GM18951 (cell line): ENCODE measurements around the gene GBE1.
"Not testable (repeated sequence)": the region's sequence is repeated elsewhere in the genome, so short reads cannot be mapped to it uniquely, and the experiment has no call there.

ENCODE experiments used
- POLR2A ChIP-seq: IDR thresholded peaks from 4 replicates; pipeline ENCODE4 v1.6.1; 2011; ENCODE audit warnings: mild to moderate bottlenecking; ENCODE audit not compliant: insufficient read length, insufficient read depth; ENCODE audit errors: extremely low read depth
- in situ Hi-C: fragments of 300-500 bp; cut with MboI; formaldehyde crosslinking; loops from one replicate; pipeline ENCODE4 v1.12.0; 2022; ENCODE audit warnings: low sequenced_read_pairs, mixed read lengths, inconsistent platforms; ENCODE audit not compliant: unreplicated experiment

Gene GBE1

DNA sequence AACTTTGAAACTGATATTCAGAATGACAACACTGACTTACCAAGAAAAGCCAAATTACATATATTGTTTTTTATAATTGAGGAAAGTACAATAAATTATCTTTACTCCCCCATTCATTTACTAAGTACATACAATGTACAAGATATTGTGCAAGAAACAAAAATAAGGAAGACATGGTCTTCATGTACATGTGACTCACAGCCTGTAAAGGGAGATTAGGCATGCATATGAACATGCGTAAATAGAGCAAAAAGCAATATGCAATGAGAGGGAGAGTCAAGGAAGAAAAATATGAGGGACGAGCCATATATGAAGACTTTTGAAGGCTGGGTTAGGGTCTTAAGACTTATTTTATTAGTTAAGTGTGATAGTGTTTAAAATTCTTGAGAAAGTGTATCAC, 258.4 kb downstream of the GBE1 start:
- in situ Hi-C loops = no loop called here
- no peak for TF ChIP-seq POLR2A

DNA sequence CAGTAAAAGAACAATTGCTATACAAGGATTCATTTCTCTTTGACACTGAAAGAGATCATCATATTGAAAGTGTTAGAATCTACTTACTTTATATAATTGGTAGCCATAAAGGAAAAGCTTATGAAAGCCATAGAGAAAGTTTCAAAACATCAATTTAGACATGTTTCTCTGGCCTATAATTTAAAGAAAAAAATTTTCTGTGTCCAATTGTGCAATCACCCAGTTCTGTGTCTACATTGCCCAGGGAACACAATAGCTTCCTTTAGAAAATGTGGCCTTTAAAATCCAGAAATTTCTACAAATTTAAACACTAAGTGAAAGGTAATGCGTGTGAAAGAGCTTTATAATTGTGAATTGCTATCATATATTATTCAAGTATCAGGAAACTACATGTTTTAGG, 259.2 kb downstream of the GBE1 start:
- TF ChIP-seq POLR2A = no peak
- in situ Hi-C loops = no loop called here

DNA sequence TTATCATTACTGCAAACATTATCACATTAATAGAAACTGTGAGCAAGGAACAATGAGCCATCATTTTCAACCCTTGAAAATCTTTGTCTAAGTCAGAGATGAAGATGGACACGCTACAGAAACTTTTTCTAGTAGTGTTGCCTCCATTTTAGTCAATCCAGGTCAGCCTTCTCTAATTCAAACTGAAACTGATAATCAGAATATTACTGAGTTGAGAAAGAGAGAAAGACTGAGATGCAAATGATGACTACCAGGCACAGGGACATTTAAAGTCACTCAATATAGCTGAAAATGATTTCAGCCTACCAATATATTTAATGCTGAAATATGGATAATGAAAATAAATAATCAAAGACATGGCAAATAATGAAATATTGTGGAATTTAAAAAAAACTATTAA, 261.4 kb downstream of the GBE1 start:
- in situ Hi-C loops = no loop called here
- TF ChIP-seq POLR2A = no peak

DNA sequence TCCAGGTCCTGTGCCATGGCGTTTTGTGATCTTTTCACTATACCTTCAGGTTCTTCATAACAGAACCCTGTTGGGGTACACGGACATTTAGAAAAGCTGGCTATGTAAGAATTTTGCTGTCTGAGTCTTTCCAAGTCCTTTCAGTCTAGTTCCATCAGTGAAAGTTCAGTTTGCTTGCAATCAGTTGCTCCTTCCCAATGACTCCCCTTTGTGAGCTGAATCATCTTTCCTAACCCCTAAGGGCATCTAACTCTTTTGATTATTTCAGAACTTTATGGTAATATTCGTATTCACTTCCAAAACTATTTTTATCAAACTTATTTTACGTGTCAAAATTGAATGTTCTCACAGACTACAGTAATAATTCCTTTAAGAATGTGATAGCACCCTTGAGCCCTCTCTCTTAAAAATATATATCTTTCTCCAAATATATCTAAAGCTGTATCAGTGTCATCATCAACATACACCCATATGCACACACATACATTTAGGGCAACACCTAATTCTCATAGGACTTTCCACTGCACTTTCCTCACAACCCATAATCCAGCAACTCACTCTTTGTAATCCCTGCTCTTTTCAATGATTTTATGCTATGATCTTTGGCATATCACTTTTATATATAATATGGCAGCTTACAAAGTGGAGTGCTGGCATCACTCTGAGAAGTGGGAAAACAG, 263.7 kb downstream of the GBE1 start:
- in situ Hi-C loops = no loop called here
- TF ChIP-seq POLR2A = no peak

DNA sequence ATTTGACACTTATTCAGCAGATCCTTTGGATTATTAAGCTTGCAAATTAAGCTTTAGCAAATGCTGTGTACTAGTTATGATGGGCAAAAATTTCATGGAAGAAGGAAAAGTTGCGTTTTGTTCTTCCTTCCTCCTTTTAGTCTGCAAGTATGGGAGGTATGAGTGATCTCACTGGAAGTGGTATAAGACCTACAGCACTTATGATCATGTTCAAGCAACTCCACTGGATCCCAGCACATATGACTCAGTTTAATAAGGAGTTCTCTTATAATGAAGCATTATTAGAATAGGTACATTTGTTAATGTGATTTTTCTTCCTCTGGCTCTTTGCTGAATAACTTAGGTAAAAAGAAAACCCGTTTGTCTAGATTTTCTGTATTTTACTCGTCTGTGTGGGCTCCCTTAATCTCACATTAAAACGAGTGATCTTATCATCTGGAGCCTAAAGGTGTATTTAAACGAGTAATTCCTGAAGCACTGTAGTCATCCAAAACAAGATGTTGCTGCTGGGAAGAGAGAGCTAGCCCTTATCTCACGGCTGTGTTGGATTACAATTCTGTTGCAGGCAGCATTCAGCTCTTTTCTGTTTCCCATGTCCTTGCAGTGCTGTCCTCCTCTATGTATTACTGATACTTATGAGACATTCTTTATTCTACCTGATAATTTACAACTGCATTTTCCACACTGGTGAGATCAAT, 264.9 kb downstream of the GBE1 start:
- in situ Hi-C loops = no loop called here
- TF ChIP-seq POLR2A = no peak

DNA sequence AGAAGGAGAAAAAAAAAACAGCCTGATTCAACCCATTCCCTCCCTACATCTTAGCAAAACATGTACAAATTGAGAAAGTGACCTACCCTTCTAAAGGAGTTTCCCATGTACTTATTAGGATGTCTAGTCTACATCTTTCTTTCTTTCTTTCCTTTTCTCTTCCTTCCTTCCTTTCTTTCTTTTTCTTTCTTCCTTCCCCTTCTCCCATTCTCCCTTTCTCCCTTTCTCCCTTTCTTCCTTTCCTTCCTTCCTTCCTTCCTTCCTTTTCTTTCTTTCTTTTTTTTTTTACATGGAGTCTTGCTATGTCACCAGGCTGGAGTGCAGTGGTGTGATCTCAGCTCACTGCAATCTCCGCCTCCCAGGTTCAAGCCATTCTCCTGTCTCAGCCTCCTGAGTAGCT, 269.0 kb downstream of the GBE1 start:
- in situ Hi-C loops = not testable (repeated sequence)

DNA sequence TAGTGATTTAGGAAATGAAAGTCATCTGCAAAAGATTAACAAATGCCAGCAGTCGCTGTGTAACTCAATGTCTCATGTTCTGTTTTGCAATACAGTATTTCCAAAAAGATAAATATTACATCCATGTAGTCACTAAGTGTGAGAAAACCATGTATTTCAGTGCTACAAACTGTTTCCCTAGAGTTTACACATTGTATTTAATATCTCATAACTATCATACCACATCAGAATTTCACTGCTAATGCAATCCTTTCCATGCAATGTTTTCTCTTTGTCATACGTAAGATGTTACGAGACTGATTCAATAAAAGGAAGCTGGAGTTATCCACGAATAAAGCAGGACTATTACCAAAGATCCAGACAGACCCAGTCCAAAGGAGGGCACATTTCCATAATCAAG, 269.4 kb downstream of the GBE1 start:
- in situ Hi-C loops = no loop called here
- TF ChIP-seq POLR2A = no peak

DNA sequence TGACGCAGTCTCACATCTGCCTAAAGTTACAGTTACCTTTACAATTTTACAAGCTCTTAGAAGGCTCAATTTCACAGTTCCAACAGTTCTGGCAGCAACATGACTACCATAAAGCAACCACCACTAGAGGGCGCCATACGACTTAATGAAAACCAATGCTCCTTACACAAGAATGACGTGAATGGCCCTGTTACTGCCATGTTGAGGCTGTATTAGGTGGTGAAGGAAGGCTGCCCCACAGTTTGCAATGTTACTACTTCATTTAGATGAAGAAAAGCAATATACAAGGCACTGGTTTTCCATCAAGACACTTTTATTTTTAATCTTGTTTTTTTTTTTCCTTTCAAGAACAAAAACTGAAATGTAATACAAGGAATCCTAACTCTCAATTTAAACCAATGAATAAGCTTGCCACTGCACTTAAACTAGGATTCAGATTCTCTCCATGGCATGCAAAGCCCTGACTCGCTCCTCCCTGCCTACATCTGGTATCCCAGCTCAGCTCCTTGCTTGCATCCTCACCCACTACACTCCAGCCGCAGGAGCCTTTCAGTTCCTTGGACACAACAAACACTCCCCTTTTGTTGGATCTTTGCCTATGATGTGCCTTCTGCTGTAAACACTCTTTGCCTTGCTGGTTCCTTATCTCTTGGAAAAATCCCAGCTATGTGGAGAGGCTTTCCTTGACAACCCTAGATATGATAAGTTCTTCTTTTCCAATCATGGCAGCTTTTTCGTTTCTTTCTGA, 270.7 kb downstream of the GBE1 start:
- in situ Hi-C loops = no loop called here
- TF ChIP-seq POLR2A = no peak

DNA sequence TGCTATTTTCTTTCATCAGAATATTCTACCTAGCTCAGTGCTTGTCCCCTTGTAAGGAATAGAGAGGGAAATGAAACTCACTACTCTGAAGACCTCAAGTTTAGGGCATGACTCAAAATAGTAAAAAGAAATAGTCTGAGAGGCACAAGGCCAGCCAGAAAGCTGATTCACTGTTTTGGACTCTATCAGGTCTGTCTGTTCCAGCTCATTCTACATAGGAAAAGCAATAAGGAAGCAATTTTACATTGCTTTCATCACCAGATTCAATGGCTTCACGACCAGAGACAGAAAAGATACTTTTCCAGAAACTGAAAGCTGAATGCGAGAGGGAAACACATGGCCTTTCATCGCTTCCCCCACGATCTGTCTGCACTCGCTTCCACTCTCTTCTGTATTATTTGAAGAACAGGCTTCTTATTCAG, 276.0 kb downstream of the GBE1 start:
- TF ChIP-seq POLR2A = no peak
- in situ Hi-C loops = no loop called here

DNA sequence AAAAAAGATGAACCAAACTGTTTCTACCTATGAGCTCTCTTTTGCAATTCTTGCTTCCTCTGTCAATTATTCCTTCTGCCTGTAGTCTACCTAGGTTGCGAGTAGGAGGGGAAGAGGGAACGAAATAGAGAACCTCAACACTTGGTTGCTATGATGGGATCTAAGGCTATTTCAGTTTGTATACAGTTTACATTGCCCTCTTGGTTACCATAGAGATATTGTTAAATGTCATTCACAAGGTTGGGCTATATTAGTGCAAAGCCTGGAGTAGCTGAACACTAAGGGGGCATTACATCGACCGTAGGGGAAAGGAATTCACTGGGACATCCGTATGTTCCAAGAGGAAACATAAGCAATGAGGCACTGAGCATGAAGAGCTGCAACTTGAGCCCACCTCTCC, 276.9 kb downstream of the GBE1 start:
- TF ChIP-seq POLR2A = no peak
- in situ Hi-C loops = no loop called here

DNA sequence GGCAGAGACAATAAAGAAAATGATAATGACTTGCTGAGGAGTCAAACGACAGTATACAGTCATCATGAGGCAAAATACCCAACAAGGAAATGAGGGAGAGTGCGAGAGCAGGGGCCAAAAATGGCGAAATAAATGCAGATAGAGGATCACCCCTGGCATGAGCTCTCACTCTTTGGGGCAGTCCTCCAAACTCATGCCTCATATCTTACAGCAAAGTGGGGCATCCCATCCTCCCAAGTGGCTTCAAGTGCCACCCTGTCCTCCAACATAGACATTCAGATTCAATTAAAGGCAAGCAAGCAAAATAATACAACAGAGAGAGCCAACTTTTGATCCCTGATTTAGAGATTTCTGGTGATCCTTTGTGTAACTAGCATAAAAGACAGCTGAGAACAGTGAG, 278.4 kb downstream of the GBE1 start:
- TF ChIP-seq POLR2A = no peak
- in situ Hi-C loops = no loop called here

DNA sequence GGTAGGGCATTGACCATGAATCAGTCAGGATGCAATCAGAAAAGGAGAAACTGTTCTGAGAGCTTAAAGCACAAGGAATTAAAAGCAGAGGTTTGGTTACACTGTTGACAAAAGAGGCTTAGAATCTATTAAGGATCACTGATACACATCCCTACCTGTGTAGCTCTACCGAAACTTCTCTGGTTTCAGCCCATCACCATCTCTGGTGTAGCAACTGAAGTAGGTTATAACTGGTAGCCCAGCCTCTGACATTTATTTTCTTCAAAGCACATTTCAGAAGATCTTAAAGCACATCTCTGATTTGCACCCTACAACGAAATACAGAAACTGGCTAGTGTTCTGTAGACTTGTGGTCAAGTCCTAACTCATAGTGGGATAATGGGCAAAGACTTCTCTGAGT, 283.7 kb downstream of the GBE1 start:
- no peak for TF ChIP-seq POLR2A
- in situ Hi-C loops = no loop called here

DNA sequence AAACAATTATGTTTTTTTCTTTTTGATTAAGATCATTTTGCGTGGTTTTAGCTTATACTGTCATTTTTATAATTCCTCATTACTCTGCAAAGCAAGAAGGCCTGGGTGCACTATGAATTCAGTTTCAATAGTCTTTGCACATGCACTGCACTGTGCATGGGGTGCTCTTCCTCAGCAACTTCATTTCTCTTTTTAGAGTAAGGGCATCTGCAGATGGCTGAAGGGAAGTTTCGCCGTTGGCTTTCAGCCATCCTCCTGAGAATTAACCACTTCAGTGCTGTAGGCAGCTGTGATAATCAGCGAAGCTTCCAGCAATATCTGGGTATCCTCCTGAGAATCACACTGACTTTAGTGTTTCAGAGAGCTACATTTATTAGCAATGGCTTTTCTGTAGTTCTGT, 284.8 kb downstream of the GBE1 start:
- no peak for TF ChIP-seq POLR2A
- in situ Hi-C loops = no loop called here
